ENCODE results near the gene DOCK6.

GRCh38 chr19:11273989-11274388, 11.7 kb upstream of the DOCK6 start:
- TF ChIP-seq CTCF (IDR thresholded peaks at IDR 0.05) = no peak
- no peak for TF ChIP-seq POLR2A (IDR thresholded peaks at IDR 0.05)
